Activated T-cell treated with anti-CD3 and anti-CD28 coated beads, Interleukin-2, amount 50 U/mL, for 4 hours (primary cell): ENCODE data around the gene CHST9. TPM values are rescaled to one million over a fixed set of nuclear protein-coding genes. Genes with fewer than 3 reads are reported as not detected.
"Not testable (repeated sequence)": the region's sequence is repeated elsewhere in the genome, so short reads cannot be mapped to it uniquely, and the experiment has no call there.

Source experiments
- ATAC-seq, 2 donors: fragments of 200-7000 bp; cut with Tn5 transposase; one replicate each; pipeline ENCODE4 v1.10.0; 2021
- DNase-seq: peaks from one replicate; pipeline ENCODE4 v3.0.0-alpha.2; 2020
- H3K27me3 Mint-ChIP-seq: one replicate; pipeline ENCODE4 v1.8.0; 2021; ENCODE audit warnings: low read depth, mixed read lengths
- H3K36me3 Mint-ChIP-seq: one replicate; pipeline ENCODE4 v1.8.0; 2022; ENCODE audit warnings: mixed read lengths; ENCODE audit not compliant: insufficient read depth
- H3K4me1 Mint-ChIP-seq: one replicate; pipeline ENCODE4 v1.8.0; 2021; ENCODE audit warnings: low read depth, mixed read lengths
- H3K4me3 Mint-ChIP-seq: one replicate; pipeline ENCODE4 v1.8.0; 2021; ENCODE audit warnings: mild to moderate bottlenecking, moderate library complexity, mixed read lengths
- H3K9me3 Mint-ChIP-seq: one replicate; pipeline ENCODE4 v1.8.0; 2021; ENCODE audit warnings: mixed read lengths
- total RNA-seq, 3 donors: library from RNA; stranded (reverse); gene quantifications; one replicate each; pipeline ENCODE4 v1.2.1, GENCODE V29; 2021

CHST9 gene, protein sequence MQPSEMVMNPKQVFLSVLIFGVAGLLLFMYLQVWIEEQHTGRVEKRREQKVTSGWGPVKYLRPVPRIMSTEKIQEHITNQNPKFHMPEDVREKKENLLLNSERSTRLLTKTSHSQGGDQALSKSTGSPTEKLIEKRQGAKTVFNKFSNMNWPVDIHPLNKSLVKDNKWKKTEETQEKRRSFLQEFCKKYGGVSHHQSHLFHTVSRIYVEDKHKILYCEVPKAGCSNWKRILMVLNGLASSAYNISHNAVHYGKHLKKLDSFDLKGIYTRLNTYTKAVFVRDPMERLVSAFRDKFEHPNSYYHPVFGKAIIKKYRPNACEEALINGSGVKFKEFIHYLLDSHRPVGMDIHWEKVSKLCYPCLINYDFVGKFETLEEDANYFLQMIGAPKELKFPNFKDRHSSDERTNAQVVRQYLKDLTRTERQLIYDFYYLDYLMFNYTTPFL
- total RNA-seq, result not detected

DNA sequence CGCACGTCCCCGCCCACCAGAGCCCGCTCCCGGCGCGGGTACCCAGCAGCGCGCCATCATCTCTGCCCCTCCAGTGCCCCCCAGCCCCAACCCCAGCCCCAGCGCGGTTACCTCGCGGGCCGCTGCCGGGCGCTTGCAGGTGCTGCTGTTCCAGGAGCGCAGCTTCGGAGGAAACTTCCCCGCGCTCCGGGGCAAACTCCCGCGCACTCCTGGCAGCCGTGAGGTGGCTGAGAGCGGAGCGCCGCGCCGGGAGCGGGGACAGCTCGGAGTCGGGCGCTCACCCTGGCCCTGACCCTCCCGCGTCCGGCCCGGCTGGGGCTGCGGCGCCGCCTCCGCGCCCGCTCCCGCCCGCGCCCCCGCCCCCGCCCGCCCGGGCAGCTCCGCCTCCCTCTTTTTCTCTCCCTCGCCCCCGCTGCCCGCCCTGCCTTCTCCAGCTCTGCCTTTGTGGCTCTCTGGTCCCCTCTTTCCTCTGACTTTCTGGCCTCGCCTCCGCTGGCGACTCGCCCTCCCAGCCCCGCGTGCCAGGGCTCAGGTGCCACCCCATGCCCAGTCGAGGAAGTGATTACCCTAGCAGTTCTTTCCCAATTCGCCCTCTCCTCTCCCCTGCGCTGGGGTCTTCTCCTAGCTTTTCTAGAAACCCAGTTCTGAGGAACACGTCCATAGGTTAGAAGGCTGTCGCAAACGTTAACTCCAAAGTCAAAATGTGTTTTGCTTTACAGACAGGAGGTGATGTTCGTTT lies at the start of gene CHST9:
Gene CHST9 (minus strand): TSS at position 284 of the 739 bp plus-strand sequence. CDS start 42,499 bp downstream, outside the sequence.
- DNase-seq (no peak), ATAC-seq (no peak)
- Mint-ChIP-seq H3K4me3 (no peak within 1 kb of the TSS), H3K9me3 (peaks cover 8% of the 10 kb centered on the region), H3K4me1 (no peaks in the 10 kb centered on the region), H3K36me3 (no peaks in the 10 kb centered on the region), H3K27me3 (peaks cover 29% of the 10 kb centered on the region)

DNA sequence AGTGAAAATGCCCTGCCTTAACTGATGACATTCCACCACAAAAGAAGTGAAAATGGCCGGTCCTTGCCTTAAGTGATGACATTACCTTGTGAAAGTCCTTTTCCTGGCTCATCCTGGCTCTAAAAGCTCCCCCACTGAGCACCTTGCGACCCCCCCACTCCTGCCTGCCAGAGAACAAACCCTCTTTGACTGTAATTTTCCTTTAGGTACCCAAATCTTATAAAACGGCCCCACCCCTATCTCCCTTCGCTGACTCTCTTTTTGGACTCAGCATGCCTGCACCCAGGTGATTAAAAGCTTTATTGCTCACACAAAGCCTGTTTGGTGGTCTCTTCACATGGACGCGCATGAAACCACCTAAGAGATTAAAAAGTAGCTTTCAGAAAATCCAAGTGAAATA lies 47.2 kb upstream of the CHST9 start:
- ATAC-seq, H3K4me3 Mint-ChIP-seq, H3K36me3 Mint-ChIP-seq, H3K9me3 Mint-ChIP-seq, DNase-seq, H3K4me1 Mint-ChIP-seq, H3K27me3 Mint-ChIP-seq: not testable (repeated sequence)

DNA sequence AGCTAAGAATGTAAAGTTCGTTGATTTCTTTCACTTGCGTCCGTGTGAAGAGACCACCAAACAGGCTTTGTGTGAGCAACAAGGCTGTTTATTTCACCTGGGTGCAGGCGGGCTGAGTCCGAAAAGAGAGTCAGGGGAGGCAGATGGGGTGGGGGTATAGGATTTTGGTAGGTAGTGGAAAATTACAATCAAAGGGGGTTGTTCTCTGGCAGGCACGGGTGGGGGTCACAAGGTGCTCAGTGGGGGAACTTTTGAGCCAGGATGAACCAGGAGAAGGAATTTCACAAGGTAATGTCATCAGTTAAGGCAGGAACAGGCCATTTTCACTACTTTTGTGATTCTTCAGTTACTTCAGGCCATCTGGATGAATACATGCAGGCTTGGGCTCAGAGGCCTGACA lies 46.6 kb upstream of the CHST9 start:
- not testable (repeated sequence) for H3K9me3 Mint-ChIP-seq

GRCh38 chr18:27231221-27231620 lies 46.1 kb upstream of the CHST9 start:
- DNase-seq, H3K9me3 Mint-ChIP-seq, H3K36me3 Mint-ChIP-seq, H3K27me3 Mint-ChIP-seq, ATAC-seq, H3K4me1 Mint-ChIP-seq, H3K4me3 Mint-ChIP-seq: not testable (repeated sequence)

More for the DNA sequence above, 46.6 kb upstream of the CHST9 start:
- H3K4me3 Mint-ChIP-seq, DNase-seq, H3K27me3 Mint-ChIP-seq, ATAC-seq, H3K36me3 Mint-ChIP-seq, H3K4me1 Mint-ChIP-seq: not testable (repeated sequence)

- ATAC-seq, result no peak
- H3K27me3 Mint-ChIP-seq, result no peaks in the 10 kb centered on the region
- H3K36me3 Mint-ChIP-seq, result no peaks in the 10 kb centered on the region
- no peak overlapping the region for H3K4me3 Mint-ChIP-seq
- H3K9me3 Mint-ChIP-seq, result peaks cover 12% of the 10 kb centered on the region
- no peaks in the 10 kb centered on the region for H3K4me1 Mint-ChIP-seq
- no peak for DNase-seq
Observed at GRCh38 chr18:27227721-27228120, 42.6 kb upstream of the CHST9 start.

GRCh38 chr18:27226556-27227075 lies 41.5 kb upstream of the CHST9 start:
- Mint-ChIP-seq H3K9me3 (peaks cover 12% of the 10 kb centered on the region), H3K4me1 (no peaks in the 10 kb centered on the region), H3K36me3 (no peaks in the 10 kb centered on the region), H3K27me3 (no peaks in the 10 kb centered on the region), H3K4me3 (no peak overlapping the region)
- DNase-seq (no peak), ATAC-seq (no peak)

DNA sequence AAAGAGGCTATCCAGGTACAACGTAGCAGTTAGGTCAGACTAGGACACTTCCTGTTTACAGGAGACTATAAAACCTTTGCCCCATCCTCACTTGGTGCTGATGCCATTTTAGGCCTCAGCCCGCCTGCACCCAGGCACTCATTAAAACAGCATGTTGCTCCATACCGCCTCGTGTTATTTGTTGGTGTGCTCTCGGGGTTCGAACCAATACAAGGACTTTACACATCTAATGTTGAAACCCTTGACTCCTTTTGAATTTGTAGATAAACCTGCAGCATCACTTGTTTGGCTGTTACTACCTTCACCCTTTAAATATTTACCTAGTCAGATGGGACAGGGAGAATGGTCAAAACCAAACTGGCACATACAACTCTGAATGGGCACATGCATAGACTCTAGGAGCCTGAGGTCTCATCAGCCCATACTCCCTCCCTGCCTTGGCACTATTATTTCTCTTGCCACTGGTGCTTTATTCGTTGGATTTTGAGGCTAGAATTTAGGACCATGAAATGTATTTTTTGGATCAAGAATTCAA lies 40.9 kb upstream of the CHST9 start:
- Mint-ChIP-seq H3K4me1 (no peaks in the 10 kb centered on the region), H3K9me3 (peaks cover 12% of the 10 kb centered on the region), H3K36me3 (no peaks in the 10 kb centered on the region), H3K27me3 (no peaks in the 10 kb centered on the region), H3K4me3 (no peak overlapping the region)
- ATAC-seq (no peak), DNase-seq (no peak)

DNA sequence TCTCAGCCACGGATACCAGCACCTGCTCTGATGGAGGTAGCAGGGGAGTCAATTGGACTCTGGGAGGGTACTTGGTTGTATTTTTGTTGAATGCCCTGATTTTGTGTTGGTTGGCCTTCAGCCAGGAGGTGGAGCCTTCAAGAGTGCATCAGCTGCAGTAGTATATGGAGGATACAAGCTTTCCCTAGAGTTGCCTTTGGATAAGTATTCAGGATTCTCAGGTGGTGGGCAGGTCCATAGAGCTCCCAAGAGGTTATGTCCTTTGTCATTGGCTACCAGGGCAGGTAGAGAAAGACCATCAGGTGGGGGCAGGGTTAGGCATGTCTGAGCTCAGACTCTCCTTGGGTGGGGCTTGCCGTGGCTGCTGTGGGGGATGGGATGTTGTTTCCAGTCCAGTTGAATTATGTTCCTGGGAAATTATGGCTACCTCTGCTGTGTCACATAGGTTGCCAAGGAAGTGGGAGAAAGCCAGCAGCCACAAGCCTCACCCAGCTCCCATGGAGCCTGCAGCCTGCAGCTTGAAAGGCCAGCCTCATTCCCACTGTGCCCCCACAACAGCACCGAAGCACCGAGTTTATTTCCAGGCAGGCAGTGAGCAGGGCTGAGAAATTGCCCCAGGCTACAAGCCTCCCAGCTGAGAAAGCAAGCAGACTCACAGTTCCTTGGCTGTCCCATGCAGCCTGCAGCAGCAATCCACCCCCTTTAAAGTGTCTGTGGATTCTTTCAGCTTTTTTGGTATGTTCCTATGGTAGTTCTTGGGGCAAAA lies 38.6 kb upstream of the CHST9 start:
- Mint-ChIP-seq H3K4me1 (no peaks in the 10 kb centered on the region), H3K27me3 (no peaks in the 10 kb centered on the region), H3K4me3 (no peak overlapping the region), H3K9me3 (peaks cover 15% of the 10 kb centered on the region), H3K36me3 (no peaks in the 10 kb centered on the region)
- ATAC-seq, result no peak
- DNase-seq, result no peak

DNA sequence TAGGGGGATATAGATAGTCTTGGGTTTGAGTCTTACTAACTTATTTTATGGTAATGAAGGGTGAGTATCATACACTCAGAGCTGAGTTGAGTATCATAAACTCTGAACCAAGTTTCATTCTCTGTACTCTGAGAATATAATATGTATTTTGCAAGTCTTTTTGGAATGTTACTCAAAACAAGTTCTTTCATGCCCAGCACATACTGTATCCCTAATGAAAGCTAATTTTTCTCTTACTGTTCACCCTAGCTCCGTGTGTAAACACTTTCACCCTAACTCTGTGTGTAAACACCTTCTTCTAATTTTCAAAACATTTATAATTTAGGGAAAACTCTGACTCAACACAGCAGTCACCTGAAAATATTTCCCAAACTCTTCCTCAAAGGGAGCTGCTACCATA lies 29.7 kb upstream of the CHST9 start:
- Mint-ChIP-seq H3K36me3 (no peaks in the 10 kb centered on the region), H3K27me3 (no peaks in the 10 kb centered on the region), H3K9me3 (peaks cover 22% of the 10 kb centered on the region), H3K4me1 (no peaks in the 10 kb centered on the region), H3K4me3 (no peak overlapping the region)
- ATAC-seq (no peak), DNase-seq (no peak)

DNA sequence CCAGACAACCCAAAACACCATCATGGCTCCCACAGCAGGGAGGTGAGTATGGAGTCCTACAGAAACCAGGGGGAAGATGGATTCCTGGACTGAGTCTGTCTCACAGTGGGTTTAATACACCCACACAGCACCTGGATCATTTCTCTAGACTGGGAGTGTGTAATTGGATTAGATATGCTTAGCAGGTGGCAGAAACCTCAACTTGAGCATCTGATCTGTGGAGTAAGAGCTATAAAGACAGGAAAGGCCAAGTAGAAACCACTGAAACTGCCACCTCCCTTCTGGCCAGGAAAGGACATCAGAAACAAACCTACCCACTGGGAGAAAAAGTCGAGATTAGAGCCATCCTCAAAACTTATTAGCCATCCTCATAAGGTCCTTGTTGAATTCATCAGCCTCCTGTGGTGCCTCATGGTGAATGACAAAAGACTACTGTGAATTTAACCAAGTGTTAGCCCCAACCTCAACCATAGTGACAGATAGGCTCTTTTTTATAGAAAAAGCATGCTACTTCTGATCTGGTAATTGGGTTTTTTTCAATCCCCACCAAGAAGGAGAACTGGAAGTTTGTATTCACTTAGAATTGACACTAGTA lies 28.1 kb upstream of the CHST9 start:
- Mint-ChIP-seq H3K36me3 (no peaks in the 10 kb centered on the region), H3K4me1 (no peaks in the 10 kb centered on the region), H3K9me3 (peaks cover 21% of the 10 kb centered on the region), H3K27me3 (no peaks in the 10 kb centered on the region), H3K4me3 (no peak overlapping the region)
- DNase-seq (no peak), ATAC-seq (no peak)

GRCh38 chr18:27211569-27211968 lies 26.5 kb upstream of the CHST9 start:
- DNase-seq, result no peak
- no peak overlapping the region for H3K4me3 Mint-ChIP-seq

DNA sequence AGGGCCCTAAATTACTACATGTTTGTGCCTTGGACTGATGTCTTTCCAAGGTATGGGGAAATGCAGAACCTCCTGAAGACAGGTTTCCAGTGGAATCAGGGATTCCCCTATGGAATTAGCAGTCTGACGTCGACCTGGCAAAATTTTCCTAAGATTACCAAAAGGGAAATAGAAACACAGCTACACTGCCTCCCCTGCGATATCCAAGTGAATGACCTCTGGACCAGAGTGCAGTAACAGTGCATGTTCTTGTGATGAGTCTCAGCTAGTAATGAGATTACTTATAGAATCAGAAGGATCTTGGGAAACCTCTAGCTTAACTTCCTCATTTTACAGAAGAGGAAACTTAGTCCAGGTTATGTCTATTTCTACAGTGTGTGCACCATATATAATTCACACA lies 21.3 kb upstream of the CHST9 start:
- ATAC-seq, result no peak
- Mint-ChIP-seq H3K27me3 (no peaks in the 10 kb centered on the region), H3K4me3 (no peak overlapping the region), H3K9me3 (peaks cover 24% of the 10 kb centered on the region), H3K36me3 (no peaks in the 10 kb centered on the region), H3K4me1 (no peaks in the 10 kb centered on the region)
- no peak for DNase-seq

More at GRCh38 chr18:27211569-27211968, 26.5 kb upstream of the CHST9 start:
- no peak for ATAC-seq
- Mint-ChIP-seq H3K27me3 (no peaks in the 10 kb centered on the region), H3K4me1 (no peaks in the 10 kb centered on the region), H3K36me3 (no peaks in the 10 kb centered on the region), H3K9me3 (peaks cover 21% of the 10 kb centered on the region)

DNA sequence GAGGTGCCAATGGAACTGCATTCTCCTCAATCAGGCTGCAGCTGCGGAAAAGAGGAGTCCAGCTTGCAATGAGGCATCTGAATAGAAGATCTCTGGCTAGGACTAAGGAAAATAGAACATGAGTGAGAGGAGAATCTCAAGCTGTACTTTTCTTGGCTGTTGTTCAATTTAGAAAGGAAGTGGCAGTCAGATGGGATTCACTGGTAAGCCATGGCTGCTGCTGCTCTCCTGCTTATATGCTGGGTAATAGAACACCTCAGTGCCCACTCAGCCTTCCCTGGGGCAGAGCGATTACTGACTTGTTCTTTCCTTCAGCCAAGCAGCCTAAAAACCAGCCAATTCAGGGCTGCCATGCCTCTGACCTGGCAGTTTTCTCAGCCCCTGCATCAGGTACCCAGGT lies 17.6 kb upstream of the CHST9 start:
- H3K4me3 Mint-ChIP-seq, result no peak overlapping the region
- DNase-seq, result no peak
- ATAC-seq, result no peak

DNA sequence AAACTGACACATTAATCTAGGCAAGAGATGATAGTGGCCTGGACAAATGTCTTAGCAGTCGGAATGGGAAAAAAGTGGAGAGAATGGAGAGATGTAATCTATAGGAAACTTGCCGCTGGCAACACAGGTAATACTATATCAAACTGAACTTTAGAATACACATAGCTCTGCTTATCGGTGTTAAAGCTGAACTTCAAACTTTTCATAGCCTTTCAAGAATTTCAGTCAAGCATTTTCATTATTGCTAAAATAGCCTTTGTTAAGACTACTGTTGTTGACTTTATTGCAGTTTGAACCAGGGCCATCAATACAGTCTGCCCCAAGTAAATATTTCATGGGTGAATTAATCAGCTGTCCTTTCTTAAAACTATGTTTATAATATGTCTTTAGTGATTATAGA lies 12.9 kb upstream of the CHST9 start:
- ATAC-seq, result no peak
- Mint-ChIP-seq H3K9me3 (peaks cover 14% of the 10 kb centered on the region), H3K4me3 (no peak overlapping the region), H3K36me3 (no peaks in the 10 kb centered on the region), H3K4me1 (no peaks in the 10 kb centered on the region), H3K27me3 (no peaks in the 10 kb centered on the region)
- DNase-seq, result no peak

More for the DNA sequence above, 17.6 kb upstream of the CHST9 start:
- Mint-ChIP-seq H3K9me3 (peaks cover 17% of the 10 kb centered on the region), H3K36me3 (no peaks in the 10 kb centered on the region), H3K27me3 (no peaks in the 10 kb centered on the region), H3K4me1 (no peaks in the 10 kb centered on the region)
